Endothelial cell of umbilical vein (primary cell): Measurements from ENCODE around the gene RAB17.

Experiments
- CTCF ChIP-seq, 2 donors: IDR thresholded peaks; 1 replicate in 1 of 2; 2 replicates in 1 of 2; pipeline ENCODE4 v1.5.1; 2011; ENCODE audit warnings: low read length in 2 of 2, mild to moderate bottlenecking in 2 of 2, moderate library complexity in 2 of 2, control low read depth in 1 of 2, inconsistent platforms in 1 of 2, low read depth in 1 of 2; ENCODE audit not compliant: insufficient read depth in 1 of 2; ENCODE audit errors: extremely low read depth in 1 of 2
- EZH2 ChIP-seq: IDR thresholded peaks from 2 replicates; pipeline ENCODE4 v1.6.1; 2012; ENCODE audit warnings: borderline replicate concordance, low read depth, mild to moderate bottlenecking, moderate library complexity, low read length, inconsistent platforms; ENCODE audit not compliant: severe bottlenecking
- FOS ChIP-seq: IDR thresholded peaks from 2 replicates; pipeline ENCODE4 v1.6.1; 2011; ENCODE audit warnings: mild to moderate bottlenecking, low read length, moderate library complexity, borderline replicate concordance; ENCODE audit not compliant: insufficient read depth
- GATA2 ChIP-seq: IDR thresholded peaks from 2 replicates; pipeline ENCODE4 v1.7.0; 2011; ENCODE audit warnings: low read depth, mild to moderate bottlenecking, moderate library complexity, mixed read lengths, low read length; ENCODE audit not compliant: insufficient read length, insufficient read depth
- JUN ChIP-seq: IDR thresholded peaks from 2 replicates; pipeline ENCODE4 v1.6.1; 2011; ENCODE audit warnings: borderline replicate concordance, low read depth; ENCODE audit not compliant: insufficient read length, insufficient read depth
- MAX ChIP-seq: IDR thresholded peaks from 2 replicates; pipeline ENCODE4 v1.6.1; 2011; ENCODE audit not compliant: insufficient read depth, insufficient read length
- MYC ChIP-seq: IDR thresholded peaks from one replicate; pipeline ENCODE4 v1.6.1; 2011; ENCODE audit warnings: mild to moderate bottlenecking, low read depth, low read length
- POLR2A ChIP-seq: IDR thresholded peaks from 2 replicates; pipeline ENCODE4 v1.6.1; 2012; ENCODE audit warnings: low read depth, mild to moderate bottlenecking, control low read depth, low read length
- POLR2AphosphoS5 ChIP-seq: IDR thresholded peaks from 2 replicates; pipeline ENCODE4 v1.6.1; 2012; ENCODE audit warnings: low read depth, mild to moderate bottlenecking, control low read depth, low read length, moderate library complexity; ENCODE audit not compliant: insufficient read depth

- TF ChIP-seq POLR2AphosphoS5 (no peak), EZH2 (no peak), CTCF (IDR thresholded peaks at IDR 0.05; ENCODE audit: extremely low read depth in 1 of 2, insufficient read depth in 1 of 2, low read depth in 1 of 2, low read length in 2 of 2) (no peak), POLR2A (no peak), MYC (no peak), JUN (no peak), MAX (no peak), GATA2 (no peak), FOS (no peak)
Observed at GRCh38 chr2:237598468-237599208, 8.1 kb upstream of the RAB17 start.
